Muscle layer of colon (tissue), 2 donors: Measurements from ENCODE around the gene INSRR.
A peak's percentile ranks its signal among the peaks of the same experiment; 100 is the strongest.

Source experiments
- H3K27ac ChIP-seq: one replicate; pipeline ENCODE4 v1.7.0; 2013; ENCODE audit warnings: low read depth, mild to moderate bottlenecking, low read length, moderate library complexity
- H3K27me3 ChIP-seq, 2 donors: one replicate each; pipeline ENCODE4 v1.7.0; 2013; ENCODE audit warnings: low read length in 2 of 2, mild to moderate bottlenecking in 2 of 2; ENCODE audit not compliant: insufficient read depth in 2 of 2, control insufficient read depth in 1 of 2
- H3K36me3 ChIP-seq: one replicate; pipeline ENCODE4 v1.7.0; 2013; ENCODE audit warnings: mild to moderate bottlenecking, low read length; ENCODE audit not compliant: insufficient read depth
- H3K4me1 ChIP-seq: one replicate; pipeline ENCODE4 v1.7.0; 2013; ENCODE audit warnings: mild to moderate bottlenecking, low read length; ENCODE audit not compliant: insufficient read depth
- H3K4me3 ChIP-seq, 2 donors: one replicate each; pipeline ENCODE4 v1.7.0; 2013; ENCODE audit warnings: low read length in 2 of 2, low read depth in 1 of 2, mild to moderate bottlenecking in 1 of 2, moderate library complexity in 1 of 2
- H3K9ac ChIP-seq: one replicate; pipeline ENCODE4 v1.7.0; 2013; ENCODE audit warnings: low read length
- H3K9me3 ChIP-seq: one replicate; pipeline ENCODE4 v1.7.0; 2013; ENCODE audit warnings: mild to moderate bottlenecking, low read length
- donor health status: abdominal sarcoma.
- donor health status: Adenocarcinoma of cecum.

INSRR gene

DNA sequence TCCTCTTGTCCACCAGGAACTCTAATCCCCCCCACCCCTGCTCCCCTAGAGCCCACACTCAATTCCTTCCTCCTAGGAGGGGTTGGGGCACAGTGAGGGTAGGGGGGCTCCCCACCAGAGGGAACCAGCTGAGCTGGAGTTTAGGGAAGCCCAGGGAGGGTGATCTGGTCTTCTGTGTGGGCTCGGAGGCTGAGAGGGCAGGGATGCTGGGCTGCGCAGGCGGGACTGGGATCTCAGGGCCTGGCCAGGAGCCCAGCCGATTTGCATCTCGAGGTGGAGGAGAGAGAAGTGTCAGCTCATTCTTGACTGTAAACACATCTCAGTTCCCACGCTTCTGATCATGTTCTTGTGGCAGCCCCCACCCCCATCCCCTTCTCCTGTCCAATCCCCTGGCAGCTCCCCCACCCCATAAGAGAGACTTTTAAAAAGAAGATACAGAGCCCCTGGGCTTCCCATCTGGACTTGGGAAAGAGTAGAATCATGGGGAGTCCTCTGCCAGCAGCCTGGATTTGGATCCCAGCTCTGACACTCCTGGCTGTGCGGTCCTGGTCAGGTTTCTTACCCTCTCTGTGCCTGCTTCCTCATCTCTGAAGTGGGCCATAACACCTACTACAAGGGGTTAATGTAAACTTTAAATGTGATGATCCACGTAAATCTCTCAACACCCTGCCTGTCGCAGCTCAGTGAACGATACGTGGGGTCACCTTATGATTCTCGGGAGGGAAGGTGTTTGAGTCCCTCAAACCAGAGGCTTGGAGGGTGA lies 41.2 kb upstream of the INSRR start:
- Histone ChIP-seq H3K4me3 (no peak overlapping the region), H3K4me1 (peaks cover 6% of the 10 kb centered on the region), H3K9me3 (no peaks in the 10 kb centered on the region), H3K36me3 (no peaks in the 10 kb centered on the region), H3K9ac (no peak overlapping the region), H3K27ac (no peak overlapping the region), H3K27me3 (peaks cover 0 to 3% of the 10 kb centered on the region in 2 donors)

DNA sequence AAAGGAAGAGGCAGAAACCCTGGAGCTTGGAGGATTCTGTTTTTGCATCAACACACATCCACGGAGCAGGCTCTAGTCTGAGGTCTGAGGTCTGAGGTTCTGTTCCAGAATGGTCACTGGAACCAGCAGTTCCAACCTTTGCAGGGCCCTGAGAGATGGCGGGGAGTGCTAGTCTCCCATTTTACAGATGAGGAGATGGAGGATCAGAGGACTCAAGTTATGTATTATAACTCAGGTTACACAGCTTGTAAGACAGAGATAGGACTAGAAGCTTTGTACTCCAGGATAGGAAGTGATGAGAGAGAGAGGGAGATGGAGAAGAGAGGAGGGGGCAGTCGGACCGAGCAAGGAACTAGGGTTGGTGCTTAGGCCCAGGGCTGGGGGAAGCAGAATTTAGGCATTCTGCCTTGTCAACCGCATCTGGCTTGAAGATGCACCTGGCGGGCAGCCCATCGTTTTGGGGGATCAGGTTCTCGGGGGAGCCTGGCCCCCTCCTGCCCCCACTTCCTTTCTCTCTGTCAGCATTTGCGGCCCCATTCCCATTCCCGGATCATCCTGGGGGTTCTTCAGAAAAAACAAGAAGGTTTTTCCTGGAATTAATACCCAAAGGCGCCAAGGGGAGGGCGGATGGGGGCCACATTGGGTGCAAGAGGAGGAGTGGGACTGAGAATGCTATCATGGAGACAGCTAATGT lies 40.2 kb upstream of the INSRR start:
- no peaks in the 10 kb centered on the region for H3K36me3 ChIP-seq
- H3K27me3 ChIP-seq = peaks cover 4 to 14% of the 10 kb centered on the region in 2 donors
- no peak overlapping the region for H3K9ac ChIP-seq
- no peak overlapping the region for H3K4me3 ChIP-seq
- no peaks in the 10 kb centered on the region for H3K9me3 ChIP-seq
- H3K27ac ChIP-seq = no peak overlapping the region
- peaks cover 6% of the 10 kb centered on the region for H3K4me1 ChIP-seq

DNA sequence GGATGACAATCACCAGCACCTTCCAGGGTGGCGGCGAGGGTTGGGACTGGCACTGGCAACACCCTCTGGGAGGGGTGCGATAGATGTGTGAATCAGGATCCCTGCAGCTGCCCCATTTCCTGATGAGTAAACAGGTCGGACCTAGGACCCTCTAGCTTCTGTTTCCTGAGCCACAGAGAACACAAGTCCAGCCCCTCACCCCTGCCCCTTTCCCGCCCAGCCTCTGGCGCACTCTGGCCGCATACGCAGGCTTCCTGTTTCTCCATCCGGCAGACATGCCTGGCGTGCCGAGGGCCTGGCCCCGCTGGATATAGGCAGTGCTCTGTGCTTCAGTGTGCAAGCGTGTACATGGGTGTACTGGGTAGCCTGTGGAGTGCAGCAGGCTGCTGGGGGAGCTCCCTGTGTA lies 39.2 kb upstream of the INSRR start:
- no peaks in the 10 kb centered on the region for H3K36me3 ChIP-seq
- no peak overlapping the region for H3K27ac ChIP-seq
- H3K4me1 ChIP-seq = peaks cover 6% of the 10 kb centered on the region
- no peaks in the 10 kb centered on the region for H3K9me3 ChIP-seq
- H3K4me3 ChIP-seq = no peak overlapping the region
- H3K27me3 ChIP-seq = peaks cover 5 to 23% of the 10 kb centered on the region in 2 donors
- H3K9ac ChIP-seq = no peak overlapping the region

DNA sequence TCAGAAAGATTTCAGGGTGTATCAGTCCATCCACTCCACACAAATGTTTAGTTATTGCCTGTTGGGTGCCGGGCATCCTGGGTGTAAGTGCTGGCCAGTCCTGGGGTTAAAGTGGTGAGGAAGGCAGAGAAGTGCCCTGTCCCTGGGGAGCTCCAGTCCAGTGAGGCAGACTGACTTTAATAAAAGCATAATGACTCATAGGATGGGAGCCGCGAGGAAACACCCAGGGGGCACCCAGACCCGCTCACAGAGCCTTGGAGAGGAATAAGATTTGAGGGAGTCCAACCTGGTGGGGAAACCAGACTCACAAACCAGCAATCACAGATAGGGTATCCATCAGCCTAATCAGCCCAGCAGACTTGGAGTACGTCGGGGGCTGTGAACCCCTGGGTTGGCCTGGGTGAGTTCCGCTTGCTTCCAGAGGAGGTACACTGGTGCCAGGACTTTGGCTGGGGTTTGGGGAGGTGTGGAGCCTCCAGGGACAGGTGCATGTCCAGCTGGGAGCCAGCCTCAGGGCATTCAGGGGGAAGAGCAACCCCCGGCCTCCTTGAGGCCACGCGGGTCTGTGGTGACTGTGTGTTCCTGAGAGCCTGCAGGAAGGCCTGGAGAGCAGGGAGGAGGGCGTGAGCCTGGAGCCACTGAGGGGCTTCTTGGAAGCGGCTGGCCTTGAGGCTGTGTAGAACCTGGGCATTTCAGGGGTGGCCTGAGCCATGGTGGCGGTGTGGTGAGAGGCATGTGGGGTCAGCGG lies 38.3 kb upstream of the INSRR start:
- Histone ChIP-seq H3K4me3 (no peak overlapping the region), H3K9me3 (no peaks in the 10 kb centered on the region), H3K36me3 (no peaks in the 10 kb centered on the region), H3K27ac (no peak overlapping the region), H3K27me3 (peaks cover 5 to 25% of the 10 kb centered on the region in 2 donors), H3K4me1 (peaks cover 6% of the 10 kb centered on the region), H3K9ac (no peak overlapping the region)

DNA sequence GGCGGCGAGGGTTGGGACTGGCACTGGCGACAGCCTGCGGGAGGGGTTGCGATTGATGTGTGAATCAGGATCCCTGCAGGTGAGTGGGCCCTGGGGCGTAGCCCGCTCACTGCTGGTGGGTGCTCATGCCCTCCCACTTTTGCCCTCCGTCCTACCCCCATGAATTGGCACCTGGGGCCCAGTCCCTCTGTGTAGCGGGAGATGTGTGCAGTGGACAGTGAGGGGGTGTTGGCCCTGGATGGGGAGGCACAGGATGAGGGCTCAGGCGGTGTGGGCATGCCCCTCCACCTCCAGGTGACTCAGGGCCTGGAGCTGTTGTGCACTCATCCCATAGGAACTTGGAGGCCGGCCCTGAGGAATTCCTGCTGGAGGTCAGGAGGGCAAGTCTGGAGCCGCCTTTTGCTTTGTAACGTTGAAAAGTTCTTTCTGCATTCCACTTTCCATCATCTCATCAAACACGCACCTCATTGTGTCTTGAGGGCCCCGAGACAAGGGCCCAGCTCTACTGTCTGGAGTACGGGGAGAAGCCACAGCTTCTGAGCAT lies 37.6 kb upstream of the INSRR start:
- Histone ChIP-seq H3K9me3 (no peaks in the 10 kb centered on the region), H3K27me3 (peaks cover 5 to 25% of the 10 kb centered on the region in 2 donors), H3K36me3 (no peaks in the 10 kb centered on the region), H3K27ac (no peak overlapping the region), H3K4me1 (peaks cover 6% of the 10 kb centered on the region), H3K4me3 (no peak overlapping the region), H3K9ac (no peak overlapping the region)

DNA sequence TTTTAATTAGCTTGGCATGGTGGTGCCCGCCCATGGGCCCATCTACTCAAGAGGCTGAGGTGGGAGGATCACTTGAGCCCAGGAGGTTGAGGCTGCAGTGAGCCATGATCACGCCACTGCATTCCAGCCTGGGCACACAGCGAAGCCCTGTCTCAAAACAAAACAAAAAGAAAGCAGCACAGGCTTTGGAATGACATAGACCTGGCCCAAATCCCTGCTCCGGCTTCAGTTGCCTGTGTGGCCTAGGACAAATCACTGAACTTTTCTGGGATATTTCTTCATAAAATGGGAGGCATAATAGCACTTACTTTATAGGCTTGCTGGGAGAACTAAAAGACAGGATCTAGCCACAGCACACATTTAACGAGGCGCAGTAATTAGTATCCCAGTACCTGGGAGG lies 37.0 kb upstream of the INSRR start:
- Histone ChIP-seq H3K27ac (no peak overlapping the region), H3K36me3 (no peaks in the 10 kb centered on the region), H3K27me3 (peaks cover 5 to 25% of the 10 kb centered on the region in 2 donors), H3K9me3 (no peaks in the 10 kb centered on the region), H3K4me1 (peaks cover 6% of the 10 kb centered on the region), H3K9ac (no peak overlapping the region), H3K4me3 (no peak overlapping the region)

DNA sequence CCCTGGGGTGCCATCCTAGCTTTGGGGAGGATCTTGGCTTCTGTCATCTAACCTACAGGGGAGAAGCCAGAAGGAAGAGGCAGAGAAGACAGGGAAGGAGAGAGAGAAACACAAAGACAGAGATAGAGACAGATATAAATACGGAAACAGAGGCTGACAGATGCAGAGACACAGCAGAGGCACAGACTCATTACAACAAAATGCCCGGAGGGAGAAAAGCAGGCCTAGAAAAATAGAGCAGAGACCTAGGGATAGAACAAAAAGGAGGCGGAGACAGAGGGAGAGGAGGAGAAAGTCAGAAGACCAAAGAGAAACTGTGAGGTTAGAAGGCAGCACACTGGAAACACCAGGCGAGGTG lies 36.5 kb upstream of the INSRR start:
- Histone ChIP-seq H3K9ac (no peak overlapping the region), H3K4me3 (peak overlapping the region in 1 of 2 donors; percentile 35), H3K4me1 (peaks cover 6% of the 10 kb centered on the region), H3K36me3 (no peaks in the 10 kb centered on the region), H3K27me3 (peaks cover 5 to 25% of the 10 kb centered on the region in 2 donors), H3K27ac (no peak overlapping the region), H3K9me3 (no peaks in the 10 kb centered on the region)

DNA sequence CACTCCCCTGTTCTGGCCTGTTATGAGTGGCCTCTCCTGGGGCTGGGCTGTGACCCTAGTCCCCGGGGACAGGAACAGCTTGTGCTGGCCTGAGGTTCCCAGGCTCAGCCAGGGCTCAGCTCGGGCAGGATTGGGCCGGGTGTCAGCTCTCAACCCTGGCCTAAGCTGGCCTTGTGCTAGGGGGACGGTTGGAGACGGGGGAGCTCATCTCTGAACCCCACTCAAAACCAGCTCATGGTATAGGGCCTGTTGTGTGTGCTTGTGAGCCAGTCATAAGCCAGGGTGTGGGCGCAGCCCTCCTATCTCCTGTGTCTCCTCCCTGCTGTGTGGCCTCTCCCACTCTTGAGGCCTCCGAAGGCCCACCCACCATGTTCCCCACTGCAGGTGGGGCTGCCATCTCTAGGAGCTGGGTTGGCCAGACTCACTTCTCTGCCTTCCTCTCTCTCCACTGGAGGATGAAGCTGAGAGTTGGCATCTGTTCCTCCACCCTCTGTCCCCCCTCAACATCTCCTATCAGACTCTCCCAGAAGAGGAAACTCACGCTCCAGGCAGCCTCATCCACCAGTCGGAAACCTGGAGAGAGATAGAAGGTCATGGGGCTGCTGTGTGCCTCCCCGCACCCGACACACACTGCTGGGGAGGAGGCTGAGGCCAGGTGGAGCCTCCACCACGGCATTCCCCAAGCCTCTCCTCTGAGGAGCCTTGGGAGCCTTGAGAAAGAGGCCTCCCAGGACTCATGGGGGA lies 36.0 kb upstream of the INSRR start:
- H3K4me3 ChIP-seq = peak overlapping the region in 1 of 2 donors; percentile 35

DNA sequence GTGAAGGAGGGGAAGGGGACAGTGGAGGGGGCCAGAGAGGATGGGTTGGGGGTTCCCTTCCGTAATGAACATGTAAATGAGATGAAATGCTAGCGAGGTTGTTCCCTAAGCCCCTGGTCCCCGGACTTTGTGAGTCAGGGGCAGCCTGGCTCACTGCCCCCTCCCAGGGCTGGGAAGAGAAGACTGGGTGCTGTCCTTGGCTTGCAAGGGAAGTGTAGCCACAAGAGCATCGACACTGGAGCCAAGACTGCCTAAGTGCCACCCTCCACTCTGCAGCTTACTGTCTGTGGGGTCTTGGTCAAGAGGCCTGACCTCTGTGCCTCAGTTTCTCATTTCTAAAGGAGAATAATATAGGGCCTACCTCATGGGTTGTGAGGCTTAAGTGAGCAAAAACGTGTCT lies 35.1 kb upstream of the INSRR start:
- H3K27ac ChIP-seq = peak overlapping the region; percentile 72
- peak overlapping the region; percentile 26 to 35 for H3K4me3 ChIP-seq
- peaks cover 6% of the 10 kb centered on the region for H3K4me1 ChIP-seq
- no peak overlapping the region for H3K9ac ChIP-seq
- peaks cover 5 to 25% of the 10 kb centered on the region in 2 donors for H3K27me3 ChIP-seq
- no peaks in the 10 kb centered on the region for H3K9me3 ChIP-seq
- no peaks in the 10 kb centered on the region for H3K36me3 ChIP-seq

More for the DNA sequence above, 36.0 kb upstream of the INSRR start:
- Histone ChIP-seq H3K9me3 (no peaks in the 10 kb centered on the region), H3K4me1 (peaks cover 6% of the 10 kb centered on the region), H3K27me3 (peaks cover 5 to 25% of the 10 kb centered on the region in 2 donors), H3K36me3 (no peaks in the 10 kb centered on the region), H3K9ac (no peak overlapping the region), H3K27ac (no peak overlapping the region)

DNA sequence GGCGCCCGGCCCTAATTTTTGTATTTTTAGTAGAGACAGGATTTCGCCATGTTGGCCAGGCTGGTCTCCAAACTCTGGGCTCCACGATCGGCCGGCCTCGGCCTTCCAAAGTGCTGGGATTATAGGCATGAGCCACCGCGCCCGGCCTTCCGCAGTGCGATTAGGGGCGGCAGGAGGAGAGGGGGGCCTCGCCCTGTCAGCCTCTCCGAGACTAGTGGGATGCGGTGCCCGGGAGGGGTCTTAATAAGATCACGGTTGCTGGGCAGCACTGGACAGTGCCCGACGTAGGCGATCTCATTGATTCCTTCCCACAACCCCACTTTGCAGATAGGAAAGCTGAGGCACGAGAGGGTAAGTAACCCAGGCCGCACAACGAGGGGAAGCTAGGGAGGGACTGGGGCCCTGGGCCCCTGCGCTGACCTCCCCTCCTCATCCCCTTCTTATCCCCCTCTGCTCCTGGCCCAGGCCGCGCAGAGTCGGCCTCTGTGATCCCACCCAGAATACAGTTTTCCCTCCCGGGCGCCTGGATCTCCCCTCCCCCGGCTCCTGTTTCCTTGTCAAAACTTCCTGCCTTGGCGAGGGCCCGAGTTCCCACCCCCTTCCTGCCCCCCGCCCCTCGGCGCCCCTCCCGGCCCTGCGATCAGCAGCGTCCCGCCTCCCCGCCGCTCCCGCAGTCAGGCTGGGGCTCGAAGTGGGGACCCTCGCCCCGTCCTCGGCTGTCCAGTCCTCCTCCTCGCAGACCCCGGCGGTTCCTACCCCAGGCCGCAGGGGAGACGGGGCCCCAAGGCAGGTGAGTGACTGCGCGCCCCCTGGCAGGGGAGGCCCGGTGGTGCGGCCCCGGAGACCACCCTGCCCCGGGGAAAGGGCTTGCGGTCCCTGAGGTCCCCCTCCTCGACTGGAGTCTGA lies 34.4 kb upstream of the INSRR start, which contains the start of gene PEAR1:
PEAR1 (plus strand) TSS at position 671 of the 906 bp plus-strand sequence. CDS start 10,209 bp downstream, outside the sequence.
- Histone ChIP-seq H3K9me3 (no peaks in the 10 kb centered on the region), H3K36me3 (no peaks in the 10 kb centered on the region), H3K27me3 (peaks cover 5 to 25% of the 10 kb centered on the region in 2 donors), H3K9ac (no peak within 1 kb of the TSS), H3K27ac (peak within 1 kb of the TSS; percentile 72), H3K4me1 (peaks cover 6% of the 10 kb centered on the region), H3K4me3 (peak within 1 kb of the TSS; percentile 26 to 35)
